ENCODE measurements around the gene MITF.

MITF gene

DNA sequence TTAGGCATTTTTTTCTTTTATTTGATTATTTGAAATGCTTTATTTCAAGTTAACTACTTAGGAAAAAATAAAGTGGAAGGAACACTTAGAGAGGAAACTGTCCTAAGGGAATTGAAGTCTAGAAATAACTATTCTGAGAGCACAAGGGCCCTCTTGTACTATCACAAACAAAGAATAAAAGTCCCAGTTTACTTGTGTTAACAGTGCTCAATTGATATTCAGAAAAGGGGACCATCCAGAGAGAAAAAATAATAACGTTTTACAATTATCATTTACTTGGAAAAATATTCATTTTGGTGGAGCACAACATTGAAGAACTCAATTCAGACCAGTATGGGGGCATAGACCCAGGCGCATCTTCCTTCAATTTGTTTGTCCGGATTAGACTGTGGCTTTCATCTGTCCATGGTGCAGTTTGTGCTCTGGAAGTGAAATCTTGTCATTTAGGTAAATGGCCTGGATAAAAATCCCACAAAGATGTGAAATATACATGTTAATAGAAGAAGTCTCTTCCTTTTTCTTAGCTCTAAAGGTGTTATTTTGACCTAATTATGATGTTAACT, 205.7 kb downstream of the MITF start:
- no peak for DNase-seq (ENCODE audit: low read depth)
- in situ Hi-C loops (cut with HindIII; ENCODE audit: low sequenced_read_pairs) = no loop called here
- H3K4me3 ChIP-seq (ENCODE audit: low read depth, low read length) = no peak overlapping the region
- no peak for TF ChIP-seq CTCF (IDR thresholded peaks at IDR 0.05; ENCODE audit: low read depth, low read length, missing control alignments)

DNA sequence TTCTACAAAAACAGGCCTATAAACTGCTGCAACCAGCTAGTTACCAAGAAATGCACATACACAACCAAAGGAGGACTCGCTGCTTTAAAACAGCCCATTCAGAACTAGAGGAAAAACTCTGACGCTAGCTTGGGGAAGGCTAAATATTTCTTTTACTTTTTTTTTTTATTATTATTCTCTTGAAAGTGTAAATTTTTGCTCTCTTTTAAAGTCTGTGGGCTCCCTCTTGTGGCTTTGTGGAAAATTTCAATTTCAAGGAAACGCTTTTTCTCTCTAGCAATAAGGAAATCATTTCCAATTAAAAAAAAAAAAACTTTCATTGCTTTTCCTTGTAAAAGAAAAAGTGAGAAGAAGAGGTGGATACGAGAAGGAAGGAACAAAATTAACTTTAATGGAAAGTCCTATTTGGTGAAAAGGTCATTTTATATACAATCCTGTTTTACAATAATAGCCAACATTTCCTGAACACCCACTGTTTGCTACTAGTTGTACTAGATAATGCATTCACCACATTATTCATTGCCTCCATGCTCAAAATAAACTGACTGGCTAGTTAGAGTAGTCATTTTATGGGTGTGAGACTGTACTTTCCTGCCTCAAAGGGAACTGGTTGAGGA, 209.1 kb downstream of the MITF start:
- DNase-seq (ENCODE audit: low read depth) = peak; percentile 38
- H3K4me3 ChIP-seq (ENCODE audit: low read depth, low read length) = no peak overlapping the region
- peak; percentile 54 for TF ChIP-seq CTCF (IDR thresholded peaks at IDR 0.05; ENCODE audit: low read depth, low read length, missing control alignments)
- in situ Hi-C loops (cut with HindIII; ENCODE audit: low sequenced_read_pairs) = no loop called here

GRCh38 chr3:69951616-69952015, 212.4 kb downstream of the MITF start:
- no peak overlapping the region for H3K4me3 ChIP-seq (ENCODE audit: low read depth, low read length)
- no peak for DNase-seq (ENCODE audit: low read depth)
- TF ChIP-seq CTCF (IDR thresholded peaks at IDR 0.05; ENCODE audit: low read depth, low read length, missing control alignments) = no peak
- in situ Hi-C loops (cut with HindIII; ENCODE audit: low sequenced_read_pairs) = no loop called here

DNA sequence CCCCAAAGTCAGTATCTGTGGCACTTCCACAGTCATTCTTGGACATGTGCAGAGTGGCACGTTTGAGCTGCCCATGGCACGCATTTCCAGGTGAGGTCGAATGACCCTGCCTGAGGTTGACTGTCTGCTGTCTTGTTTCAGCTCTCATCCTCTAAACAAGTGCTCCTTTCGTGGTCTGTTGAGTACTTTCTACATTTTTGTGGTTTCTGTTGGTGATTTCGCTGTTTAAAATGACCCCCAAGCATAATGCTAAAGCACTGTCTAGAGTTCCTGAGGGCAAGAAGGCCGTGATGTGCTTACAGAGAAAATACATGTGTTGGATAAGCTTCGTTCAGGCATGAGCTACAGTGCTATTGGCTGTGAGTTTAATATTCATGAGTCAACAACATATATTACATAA, 220.3 kb downstream of the MITF start:
- H3K4me3 ChIP-seq (ENCODE audit: low read depth, low read length) = no peak overlapping the region
- in situ Hi-C loops (cut with HindIII; ENCODE audit: low sequenced_read_pairs) = no loop called here
- no peak for DNase-seq (ENCODE audit: low read depth)
- no peak for TF ChIP-seq CTCF (IDR thresholded peaks at IDR 0.05; ENCODE audit: low read depth, low read length, missing control alignments)

- no peak for TF ChIP-seq CTCF (IDR thresholded peaks at IDR 0.05; ENCODE audit: low read depth, low read length, missing control alignments)
- DNase-seq (ENCODE audit: low read depth) = no peak
- in situ Hi-C loops (cut with HindIII; ENCODE audit: low sequenced_read_pairs) = no loop called here
- no peak overlapping the region for H3K4me3 ChIP-seq (ENCODE audit: low read depth, low read length)
Measured at GRCh38 chr3:69961706-69962439, 222.6 kb downstream of the MITF start.

DNA sequence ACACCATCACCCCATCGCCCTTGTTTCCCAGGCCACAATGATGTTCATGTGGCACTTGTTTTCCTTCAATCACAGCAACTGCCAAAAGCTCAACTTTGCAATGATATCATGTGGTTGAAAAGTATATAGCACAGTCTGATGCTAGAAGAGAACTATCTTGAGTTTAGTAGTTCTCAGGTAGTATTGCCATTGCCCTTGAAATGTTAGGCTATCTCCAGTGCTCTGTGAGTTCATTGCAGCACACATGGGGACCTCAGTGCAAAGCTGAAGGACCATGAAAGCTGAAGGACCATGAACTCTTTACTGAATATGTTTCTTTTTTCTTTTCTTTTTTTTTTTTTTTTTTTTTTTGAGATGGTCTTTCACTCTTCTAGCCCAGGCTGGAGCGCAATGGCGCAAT, 224.4 kb downstream of the MITF start:
- DNase-seq (ENCODE audit: low read depth) = no peak
- in situ Hi-C loops (cut with HindIII; ENCODE audit: low sequenced_read_pairs) = no loop called here
- no peak overlapping the region for H3K4me3 ChIP-seq (ENCODE audit: low read depth, low read length)
- no peak for TF ChIP-seq CTCF (IDR thresholded peaks at IDR 0.05; ENCODE audit: low read depth, low read length, missing control alignments)
